Measurements from ENCODE around the gene NOX4. TPM values are rescaled to one million over a fixed set of nuclear protein-coding genes. Genes with fewer than 3 reads are reported as not detected.
A peak's percentile ranks its signal among the peaks of the same experiment; 100 is the strongest.

Gene NOX4
- total and polyA plus RNA-seq, 9 of the 15 experiments (the other 6 are each of a cell fraction or from before 2014, with no cell fraction given) = not detected

DNA sequence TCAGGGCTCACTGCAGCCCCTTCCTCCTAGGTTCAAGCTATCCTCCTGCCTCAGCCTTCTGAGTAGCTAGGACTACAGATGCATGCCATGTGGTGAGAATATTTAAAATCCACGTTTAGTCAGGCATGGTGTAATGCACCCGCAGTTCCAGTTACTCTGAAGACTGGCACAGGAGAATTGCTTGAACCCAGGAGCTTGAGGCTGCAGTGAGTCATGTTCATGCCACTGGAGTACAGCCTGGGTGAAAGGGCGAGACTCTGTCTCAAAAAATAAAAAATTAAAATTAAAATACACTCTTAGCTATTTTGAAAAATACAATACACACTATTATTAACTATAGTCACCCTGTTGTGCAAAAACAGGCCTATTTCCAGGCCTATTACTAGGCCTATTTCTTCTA, 38.4 kb downstream of the NOX4 start (continued):
- TF ChIP-seq ZNF263 (CRISPR knock-in tag; IDR thresholded peaks at IDR 0.05; ENCODE audit: borderline replicate concordance) (no peak), ZNF75A (CRISPR knock-in tag; IDR thresholded peaks at IDR 0.05) (no peak), MAFK (IDR thresholded peaks at IDR 0.05; ENCODE audit: low read length) (no peak), ATF7 (IDR thresholded peaks at IDR 0.05) (no peak), TCF7 (IDR thresholded peaks at IDR 0.05; ENCODE audit: borderline replicate concordance) (no peak), PRMT5 (CRISPR knock-in tag; IDR thresholded peaks at IDR 0.05) (no peak)

DNA sequence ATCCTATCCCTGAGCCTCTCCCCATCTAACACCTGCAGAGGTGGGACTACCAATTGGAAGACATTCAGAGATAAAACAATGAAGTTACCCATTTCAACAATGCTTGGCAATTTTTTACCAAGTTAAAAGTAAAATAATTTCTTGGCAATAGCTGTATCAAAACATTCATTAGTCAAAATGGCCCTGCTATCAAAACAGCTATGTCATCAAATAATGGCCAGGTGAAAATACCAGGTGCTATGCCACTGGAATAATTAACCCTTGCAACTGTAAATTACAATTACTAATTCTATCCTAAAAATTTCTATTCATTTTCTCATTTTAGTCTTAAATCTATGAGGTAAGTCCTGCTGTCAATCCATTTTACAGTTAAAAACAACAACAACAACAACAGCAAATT, 43.3 kb downstream of the NOX4 start:
- no peak for FAIRE-seq
- in situ Hi-C loops (cut with MboI) = no loop called here
- Histone ChIP-seq H3K4me2 (ENCODE audit: insufficient read depth, low read length) (no peak overlapping the region), H3K79me2 (ENCODE audit: control insufficient read depth, insufficient read depth, low read length) (no peaks in the 10 kb centered on the region), H3K27ac (ENCODE audit: extremely low read depth, low read depth, low read length) (no peak overlapping the region), H3K9me1 (ENCODE audit: control insufficient read depth, insufficient read depth, low read length) (no peaks in the 10 kb centered on the region), H3K36me3 (ENCODE audit: control insufficient read depth, insufficient read depth, low read length) (no peaks in the 10 kb centered on the region), H3K9ac (ENCODE audit: insufficient read depth in 1 of 2, low read depth in 2 of 2, low read length in 2 of 2) (no peak overlapping the region), H3K4me3 (no peak overlapping the region), H4K20me1 (replicated peaks; ENCODE audit: control insufficient read depth, insufficient read depth, low read length) (no peaks in the 10 kb centered on the region), H2AFZ (ENCODE audit: low read depth, low read length) (no peak overlapping the region), H3K9me3 (replicated peaks; ENCODE audit: control insufficient read depth, insufficient read depth, low read depth, low read length) (no peaks in the 10 kb centered on the region), H3K27me3 (ENCODE audit: control insufficient read depth in 2 of 2, insufficient read depth in 2 of 2, low read length in 2 of 2) (no peaks in the 10 kb centered on the region), H3K4me1 (replicated peaks in 1 of 2; ENCODE audit: control insufficient read depth in 2 of 2, insufficient read depth in 2 of 2, low read length in 2 of 2) (no peaks in the 10 kb centered on the region)
- ChIA-PET POLR2A (no interaction called here), CTCF (ENCODE audit: low intra/inter-chr PET ratio) (no interaction called here)
- intact Hi-C loops (cut with micrococcal nuclease) = no loop called here
- peak; percentile 13; the same call in 1 of the 2 replicates for TF ChIP-seq ZNF316 (IDR thresholded peaks at IDR 0.05)
- no peak for TF ChIP-seq BACH1 (tag; IDR thresholded peaks at IDR 0.05)
- no TSS peak for BruUV-seq (replicated peaks)
- ATAC-seq = no peak
- no peak for DNase-seq (ENCODE audit: extremely low read depth in 1 of 4, low spot score in 3 of 4)

Measured in K562 (cell line).